Measurements from ENCODE around the gene EEF1AKMT1.

DNA sequence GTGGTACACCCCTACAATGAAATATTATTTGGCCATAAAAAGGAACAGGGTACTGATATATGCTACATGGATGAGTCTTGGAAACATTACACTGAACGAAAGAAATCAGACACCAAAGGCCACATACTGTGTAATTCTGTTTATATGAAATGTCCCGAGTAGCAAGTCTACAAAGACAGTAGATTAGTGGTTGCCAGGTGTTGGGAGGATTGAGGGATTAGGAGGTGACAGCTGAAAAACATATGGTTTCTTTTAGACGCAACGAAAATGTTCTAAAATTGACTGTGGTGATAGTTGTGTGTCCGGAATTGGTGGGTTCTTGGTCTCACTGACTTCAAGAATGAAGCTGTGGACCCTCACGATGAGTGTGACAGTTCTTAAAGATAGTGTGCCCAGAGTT is 35.1 kb downstream of the EEF1AKMT1 start:
- TF ChIP-seq ESRRG (CRISPR knock-in tag; IDR thresholded peaks at IDR 0.05) (no peak), PATZ1 (CRISPR knock-in tag; IDR thresholded peaks at IDR 0.05; ENCODE audit: borderline replicate concordance) (no peak), ZNF70 (CRISPR knock-in tag; IDR thresholded peaks at IDR 0.05) (no peak), ZNF565 (CRISPR knock-in tag; conservative IDR thresholded peaks at IDR 0.05; ENCODE audit: low read depth) (no peak), CREB5 (CRISPR knock-in tag; IDR thresholded peaks at IDR 0.05; ENCODE audit: low read depth) (no peak), TCF4 (CRISPR knock-in tag; IDR thresholded peaks at IDR 0.05; ENCODE audit: borderline replicate concordance) (no peak)

Measured in SK-N-SH treated with all-trans-retinoic acid at 6 μM for 48 hours (cell line).